ELF-1 (cell line): ENCODE measurements around the gene THSD4.

Source experiments
- DNase-seq: peaks from one replicate; pipeline ENCODE4 v3.0.0-alpha.2; 2016; ENCODE audit warnings: low read depth, low spot score

Gene THSD4

DNA sequence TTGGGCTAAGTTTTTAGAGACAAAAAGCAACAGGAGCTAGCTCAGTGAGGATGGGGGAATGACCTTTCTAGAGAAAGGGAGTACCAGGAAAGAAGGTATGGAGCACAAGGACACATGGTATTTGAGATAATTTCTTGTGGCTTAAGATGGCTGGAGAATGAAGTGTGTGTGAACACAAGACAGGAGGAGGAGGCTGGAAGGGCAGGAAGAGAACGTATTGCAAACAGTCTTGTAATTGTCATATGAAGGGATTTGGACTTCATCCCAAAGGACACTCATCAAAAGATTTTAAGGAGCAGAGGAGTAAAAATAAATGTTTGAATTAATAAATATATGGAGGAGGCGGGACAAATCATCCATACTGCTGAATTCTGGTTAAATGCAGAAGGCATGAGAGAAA is 426.5 kb downstream of the THSD4 start:
- no peak for DNase-seq

DNA sequence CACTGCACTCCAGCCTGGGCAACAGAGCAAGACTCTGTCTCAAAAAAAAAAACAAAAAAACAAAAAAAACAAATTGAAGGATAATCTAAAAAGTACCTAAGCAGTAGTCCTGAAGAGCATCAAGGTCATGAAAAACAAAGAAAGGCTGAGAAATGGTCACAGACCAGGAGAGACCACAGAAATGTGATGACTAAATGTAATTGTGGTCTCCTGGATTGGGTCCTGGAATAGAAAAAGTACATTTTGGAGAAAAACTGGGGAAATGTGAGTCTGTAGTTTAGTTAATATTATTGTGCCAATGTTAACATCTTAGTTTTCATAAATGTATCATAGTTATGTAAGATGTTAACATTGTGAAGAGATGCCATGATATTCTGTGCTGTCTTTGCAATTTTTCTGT is 427.6 kb downstream of the THSD4 start:
- no peak for DNase-seq

DNA sequence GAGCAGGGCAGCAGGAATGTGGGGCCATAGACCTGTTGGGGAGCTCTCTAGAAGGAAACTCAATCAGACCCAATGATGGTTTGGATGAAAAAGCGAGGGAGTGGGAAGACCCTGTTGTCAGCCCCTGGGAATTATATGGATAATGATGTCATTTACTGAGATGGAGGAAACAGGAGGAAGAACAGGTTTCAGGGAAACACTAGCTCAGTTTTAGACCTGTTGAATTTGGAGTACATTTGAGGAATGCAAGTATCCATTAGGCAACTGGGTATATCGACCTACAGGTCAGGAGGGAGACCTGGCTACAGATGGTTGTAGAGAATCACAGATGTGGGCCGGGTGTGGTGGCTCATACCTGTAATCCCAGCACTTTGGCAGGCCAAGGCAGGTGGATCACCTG is 428.1 kb downstream of the THSD4 start:
- DNase-seq, result no peak

DNA sequence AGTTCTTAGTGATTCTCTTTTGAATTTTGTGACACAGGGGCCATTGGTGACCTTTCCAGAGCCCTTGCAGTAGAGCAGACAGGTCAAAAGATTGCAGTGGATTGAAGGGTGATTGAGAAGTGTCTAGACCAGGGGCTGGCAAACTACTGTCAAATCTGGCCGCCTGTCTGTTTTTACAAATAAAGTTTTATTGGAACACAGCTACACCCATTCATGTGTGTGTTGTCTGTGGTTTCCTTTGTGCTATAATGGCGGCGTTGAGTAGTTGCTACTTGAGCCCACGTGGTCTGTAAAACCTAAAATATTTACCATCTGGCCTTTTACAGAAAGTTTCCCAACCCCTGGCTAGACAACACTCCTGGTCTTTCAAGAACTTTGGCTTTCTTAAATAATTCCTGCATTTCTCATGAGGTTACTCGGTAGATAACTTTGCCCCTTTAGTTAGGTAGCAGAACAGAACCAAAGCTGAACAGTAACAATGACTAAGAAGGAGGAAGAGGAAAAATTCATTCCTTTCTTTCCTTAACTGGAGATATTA is 430.0 kb downstream of the THSD4 start:
- no peak for DNase-seq

DNA sequence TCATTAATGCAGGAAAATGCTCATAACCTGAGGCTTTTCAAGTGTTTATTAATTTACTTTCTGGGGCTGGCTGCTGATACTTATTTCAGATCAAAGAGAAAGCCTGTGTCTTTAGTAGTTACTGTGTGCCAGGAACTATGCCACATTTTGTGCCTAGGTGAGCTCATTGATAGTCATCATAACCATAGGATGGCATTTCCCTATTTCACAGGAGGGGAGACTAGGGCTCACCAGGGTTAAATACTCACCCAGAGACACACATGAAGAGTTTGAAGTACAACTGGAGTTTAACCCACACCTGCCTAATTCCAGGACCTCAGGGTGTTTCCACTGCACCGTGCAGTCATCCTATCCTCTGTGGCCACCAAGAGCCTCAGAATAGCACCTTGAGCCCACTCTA is 430.7 kb downstream of the THSD4 start:
- no peak for DNase-seq

DNA sequence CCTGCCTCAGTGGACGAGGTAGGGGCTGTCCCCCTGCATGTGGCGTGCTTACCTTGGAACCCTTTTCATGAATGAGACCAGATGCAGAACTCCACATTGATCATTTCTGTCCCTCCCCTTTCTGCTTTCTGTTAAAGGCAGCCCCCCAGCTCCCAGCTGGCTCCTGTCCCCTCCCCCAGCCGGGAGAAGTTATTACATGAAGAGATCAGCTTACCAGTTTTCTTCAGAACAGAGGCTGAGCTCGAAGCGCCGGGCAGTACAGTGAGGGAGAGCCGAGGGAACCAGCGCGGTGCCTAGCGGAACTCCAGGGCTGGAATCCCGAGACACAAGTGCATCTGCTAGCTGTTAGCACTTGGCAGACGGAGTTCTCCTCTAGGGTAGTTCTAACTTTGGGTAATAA is 431.7 kb downstream of the THSD4 start:
- peak; percentile 19 for DNase-seq

DNA sequence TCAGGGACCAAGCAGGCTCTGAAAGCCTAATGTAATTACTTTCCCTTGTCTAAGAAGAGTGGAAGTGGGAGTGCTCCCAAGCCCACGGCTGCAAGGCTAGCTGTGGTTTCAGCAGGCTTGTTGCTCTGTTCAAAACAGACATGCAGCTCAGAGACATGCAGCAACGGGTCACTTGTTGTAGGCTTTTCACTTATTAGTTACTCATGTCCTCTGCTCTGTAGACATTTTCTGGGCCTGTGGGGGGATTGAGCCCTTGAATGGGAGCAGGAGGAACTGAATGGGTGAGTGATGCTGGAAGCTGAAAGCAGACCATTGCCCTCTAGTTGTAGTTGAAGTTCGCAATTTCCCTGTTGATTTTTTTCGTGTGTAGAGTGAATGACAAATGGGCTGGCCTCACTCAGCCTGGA is 433.1 kb downstream of the THSD4 start:
- no peak for DNase-seq

DNA sequence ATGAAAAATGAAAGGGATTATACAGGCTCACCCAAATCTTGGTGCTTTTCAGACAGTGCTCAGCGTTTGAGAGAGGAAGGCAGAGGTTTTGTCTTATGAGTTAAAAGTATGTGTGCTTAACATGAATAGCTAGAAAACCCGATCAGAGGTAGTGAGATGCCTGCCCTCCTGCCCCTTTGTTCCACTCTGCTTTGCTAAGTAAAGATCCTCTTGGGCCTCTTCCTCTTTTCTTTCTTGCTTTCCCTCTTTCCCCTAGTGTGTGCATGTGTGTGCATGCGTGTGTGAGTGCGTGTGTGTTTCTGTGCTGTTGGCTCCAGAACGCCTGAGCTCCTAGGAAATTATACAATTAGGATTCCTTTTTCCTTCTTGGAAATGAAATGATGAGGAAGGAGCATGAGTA is 433.8 kb downstream of the THSD4 start:
- no peak for DNase-seq

DNA sequence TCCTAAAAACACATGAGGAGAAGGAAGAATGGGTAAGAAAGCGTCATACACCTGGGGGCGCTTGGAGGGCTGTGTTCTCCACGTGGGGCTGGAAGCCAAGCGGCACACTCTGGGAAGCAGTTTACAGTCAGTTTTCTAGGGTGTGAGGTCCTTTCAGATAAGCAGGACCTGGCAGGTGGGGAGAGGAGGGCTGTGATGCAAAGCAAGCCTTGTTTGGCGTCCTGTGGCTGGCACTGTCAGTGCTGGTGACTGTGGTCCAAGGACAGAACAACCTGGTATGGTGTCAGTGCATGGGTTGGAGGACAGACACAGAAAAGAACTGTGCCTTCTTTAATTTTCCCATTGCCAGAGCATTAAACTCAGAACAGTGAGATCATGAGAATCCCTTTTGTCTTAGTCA is 434.4 kb downstream of the THSD4 start:
- DNase-seq, result peak; percentile 5

DNA sequence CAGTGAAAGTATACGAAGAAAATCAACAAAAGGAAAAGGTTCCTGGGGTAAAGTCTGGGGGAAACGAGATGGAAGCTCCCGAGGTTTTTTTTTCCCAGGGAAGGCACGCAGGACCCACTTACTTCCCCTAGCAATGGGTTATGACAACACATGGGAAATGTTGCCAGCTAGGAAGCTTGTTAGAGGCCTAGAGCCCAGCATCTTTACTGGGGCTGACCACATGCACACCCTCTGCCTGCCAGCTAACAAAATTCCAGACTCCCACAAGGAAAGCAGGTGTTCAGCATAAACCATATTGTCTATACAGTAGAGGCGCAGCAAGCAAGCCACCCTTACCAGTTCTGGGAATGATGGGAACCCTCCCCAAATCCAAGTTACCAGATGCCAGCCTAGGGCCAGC is 436.3 kb downstream of the THSD4 start:
- DNase-seq, result no peak

DNA sequence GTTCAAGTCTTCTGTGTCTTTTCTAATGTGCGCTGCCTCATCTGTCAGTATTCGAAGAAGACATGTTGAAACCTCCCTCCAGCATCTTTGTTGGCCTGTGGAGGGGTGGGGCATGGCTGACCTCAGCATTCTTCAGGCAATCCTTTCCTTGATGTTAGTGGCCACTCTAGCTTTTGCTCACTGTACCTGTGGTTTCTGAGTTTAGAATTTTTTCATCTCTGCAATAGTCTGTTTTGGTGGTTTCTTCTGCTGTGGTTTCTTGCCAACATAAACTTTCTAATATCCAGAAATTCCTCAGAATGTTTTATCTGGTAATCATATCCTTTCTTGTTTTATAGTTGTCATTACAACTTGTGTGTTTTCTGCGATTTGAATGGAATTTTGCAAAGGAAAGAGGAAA is 443.8 kb downstream of the THSD4 start:
- no peak for DNase-seq

DNA sequence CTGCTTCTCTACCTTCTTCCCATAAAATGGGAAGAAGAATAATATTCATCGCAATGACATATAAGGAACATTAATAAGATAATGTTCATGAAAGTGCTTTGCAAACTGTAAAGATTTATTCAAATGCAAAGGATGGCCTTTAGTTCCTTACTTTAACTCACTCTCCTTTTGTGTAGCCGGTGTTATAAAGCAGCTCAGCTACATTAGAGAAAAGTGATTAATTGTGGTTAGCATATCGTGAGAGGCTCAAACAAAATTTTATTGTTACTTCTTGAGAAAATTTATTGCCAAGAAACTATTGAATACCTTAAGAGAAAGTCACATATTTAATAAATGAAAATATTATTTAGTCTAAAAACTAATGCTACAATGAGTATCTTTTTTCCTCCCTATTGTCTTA is 444.3 kb downstream of the THSD4 start:
- no peak for DNase-seq

DNA sequence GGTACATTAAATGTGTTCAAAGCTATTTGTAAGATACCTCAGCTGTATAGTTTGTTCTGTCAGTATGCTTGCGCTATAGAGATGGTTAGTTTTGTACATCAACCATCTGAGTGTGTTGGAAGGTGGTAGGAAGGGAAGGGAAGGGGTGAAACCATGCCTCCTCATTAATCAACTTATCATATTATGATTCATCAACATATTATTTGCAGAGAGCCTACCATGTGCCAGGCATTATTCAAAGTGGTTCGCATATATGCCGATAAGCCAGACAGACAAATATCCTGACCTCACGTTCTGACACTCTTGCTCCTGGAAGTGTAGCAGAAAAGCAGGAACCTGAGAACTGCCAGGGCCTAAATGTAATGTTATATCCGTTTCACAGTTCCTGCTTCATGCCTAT is 447.0 kb downstream of the THSD4 start:
- DNase-seq, result no peak

DNA sequence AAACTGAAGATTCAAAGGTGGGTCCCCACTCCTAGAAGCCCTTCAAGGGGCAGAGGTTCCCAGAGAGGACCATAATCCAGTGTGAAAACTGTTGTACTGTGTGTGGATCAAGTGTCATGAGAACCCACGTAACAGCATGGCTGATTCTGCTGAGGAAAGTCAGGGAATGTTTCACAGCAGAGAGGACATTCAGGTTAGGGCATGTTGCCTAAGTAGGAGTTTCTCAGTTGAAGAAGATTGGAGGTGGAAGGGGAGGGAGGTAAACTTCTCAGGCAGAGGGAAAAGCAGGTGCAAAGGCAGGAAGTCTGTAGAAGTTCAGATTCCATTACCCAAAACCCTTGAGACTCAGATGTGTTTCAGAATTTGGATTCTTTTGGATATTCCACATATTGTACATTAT is 448.9 kb downstream of the THSD4 start:
- no peak for DNase-seq

DNA sequence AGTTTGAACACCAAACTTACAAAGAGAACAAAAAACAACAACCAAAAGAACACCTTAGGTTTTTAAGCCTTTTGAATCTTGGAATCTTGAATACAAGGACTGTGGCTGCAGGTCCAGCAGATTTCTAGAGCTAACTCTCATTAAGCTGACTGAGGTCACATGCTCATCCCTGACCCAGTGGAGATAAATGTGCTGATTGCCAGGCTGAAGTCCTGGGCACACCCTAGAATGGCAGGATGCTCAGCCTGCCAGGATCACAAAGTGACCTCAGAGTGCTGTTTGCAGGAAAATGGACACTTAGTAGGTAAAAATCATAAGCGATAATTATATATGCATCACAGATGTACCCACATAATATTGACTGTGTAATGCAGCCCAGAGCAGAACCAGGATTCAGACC is 449.7 kb downstream of the THSD4 start:
- DNase-seq, result no peak

DNA sequence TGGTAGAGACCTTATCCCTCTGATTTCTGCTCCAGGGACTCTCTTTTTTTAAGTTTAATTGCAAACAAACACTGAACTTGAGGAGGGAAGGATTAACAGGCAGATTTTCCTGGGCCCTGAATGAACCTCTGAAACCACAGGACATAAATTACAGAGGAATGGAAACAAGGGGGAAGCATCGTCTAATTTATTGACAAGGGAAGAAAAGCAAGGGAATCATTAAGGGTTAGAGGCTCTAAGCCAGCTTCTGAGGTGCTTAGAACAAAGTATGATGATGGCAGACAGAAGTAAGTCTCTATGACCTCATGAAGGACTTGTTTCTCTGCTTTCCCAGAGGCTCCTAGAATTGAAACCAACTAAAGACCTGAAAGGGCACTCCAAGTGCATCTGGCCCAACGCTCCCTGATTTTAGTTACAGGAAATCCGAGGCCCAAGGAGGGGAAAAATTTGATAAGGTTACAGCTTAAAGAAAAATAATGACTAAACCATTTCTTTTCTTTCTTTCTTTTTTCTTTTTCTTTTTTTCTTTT is 450.4 kb downstream of the THSD4 start:
- no peak for DNase-seq

DNA sequence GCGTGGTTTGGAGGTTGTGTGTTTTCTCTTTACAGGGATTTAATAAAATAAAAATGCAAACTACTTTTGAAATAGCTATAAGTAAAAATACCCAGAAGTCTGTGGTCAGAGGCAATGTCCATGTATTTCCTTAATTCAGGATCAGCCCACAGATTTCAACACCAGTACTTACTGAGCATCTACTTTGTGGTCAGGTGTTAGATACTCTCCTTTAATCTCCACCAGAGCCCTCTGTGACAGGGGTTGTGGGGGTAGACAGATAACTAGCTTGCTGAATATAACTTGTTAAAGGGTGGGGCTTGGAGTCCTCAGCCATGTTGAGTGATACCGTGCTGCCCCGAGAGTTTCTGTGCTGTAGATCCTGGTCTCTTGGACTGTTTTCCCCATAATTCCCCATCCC is 451.0 kb downstream of the THSD4 start:
- DNase-seq, result no peak

DNA sequence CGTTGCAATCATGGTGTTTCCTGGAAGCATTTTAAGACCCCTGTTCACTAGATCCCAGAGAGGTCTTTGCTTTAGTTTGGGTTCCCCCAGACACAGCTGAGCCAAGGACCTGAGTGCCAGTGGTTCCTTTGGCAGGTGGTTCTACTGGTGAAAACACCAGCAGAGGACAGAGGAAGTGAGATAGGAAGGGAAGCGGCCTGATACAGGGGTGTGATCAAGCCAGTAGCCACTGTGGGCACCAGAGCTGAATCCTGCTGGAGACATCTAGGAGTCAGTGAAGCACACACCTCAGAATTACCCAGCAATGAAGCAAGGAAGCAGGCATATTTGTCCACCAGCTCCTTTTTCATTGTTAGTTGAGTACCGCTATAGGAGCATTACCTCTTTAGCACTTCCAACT is 451.9 kb downstream of the THSD4 start:
- DNase-seq, result no peak

DNA sequence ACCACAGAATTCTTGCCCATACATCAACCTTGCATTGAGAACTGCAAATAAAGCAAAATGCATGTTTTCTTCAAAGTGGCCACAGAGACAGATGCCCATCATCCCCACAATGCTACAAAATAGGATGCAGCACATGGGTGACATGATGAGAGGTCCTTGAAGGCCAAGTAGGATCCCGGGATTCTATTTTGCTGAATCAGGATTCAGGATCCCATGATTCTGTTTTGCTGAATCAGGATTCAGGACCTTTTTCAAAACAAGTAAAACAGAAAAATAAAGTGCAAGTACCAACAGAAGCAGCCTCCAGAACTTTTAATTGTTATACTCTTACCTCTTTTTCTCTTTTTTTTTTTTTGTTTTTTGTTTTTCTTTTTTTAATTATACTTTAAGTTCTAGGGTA is 453.0 kb downstream of the THSD4 start:
- no peak for DNase-seq

DNA sequence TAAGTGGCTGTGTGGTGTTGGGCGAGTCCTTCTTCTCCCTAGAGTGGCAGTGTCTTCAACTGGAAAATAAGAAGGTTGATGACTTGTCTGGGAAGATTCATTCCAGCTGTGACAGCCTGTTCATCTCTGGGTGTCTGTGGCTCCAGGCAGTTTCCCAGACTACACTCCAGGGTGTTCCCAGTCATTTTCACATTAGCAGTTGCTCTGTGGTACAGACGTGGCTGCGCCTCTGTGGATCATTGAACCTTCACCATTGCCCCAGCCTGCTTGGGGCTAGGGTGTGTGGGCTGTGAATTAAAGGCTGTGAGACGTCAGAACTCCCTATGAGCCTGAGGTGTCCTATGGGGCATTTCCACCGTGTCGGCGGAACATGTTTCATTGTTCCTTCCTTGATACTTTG is 455.5 kb downstream of the THSD4 start:
- peak; percentile 33 for DNase-seq

DNA sequence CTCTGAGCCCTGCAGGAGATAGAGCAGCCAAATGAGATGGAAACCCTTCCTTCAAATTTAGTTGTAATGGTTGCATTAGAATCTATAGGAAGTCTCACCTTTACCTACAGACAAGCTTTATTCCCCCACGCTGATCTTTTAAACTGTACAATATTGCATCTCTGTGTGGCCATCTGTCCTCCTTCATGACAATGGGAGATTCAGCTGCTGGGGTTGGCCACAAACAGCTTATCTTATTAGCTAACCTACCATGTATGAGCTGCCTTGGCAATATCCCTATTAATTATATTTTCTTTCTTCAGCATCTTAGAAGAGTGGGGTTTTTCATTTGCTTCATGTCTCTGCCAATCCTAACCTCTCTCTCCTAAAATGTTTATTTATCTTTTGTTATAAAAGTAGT is 456.4 kb downstream of the THSD4 start:
- no peak for DNase-seq

DNA sequence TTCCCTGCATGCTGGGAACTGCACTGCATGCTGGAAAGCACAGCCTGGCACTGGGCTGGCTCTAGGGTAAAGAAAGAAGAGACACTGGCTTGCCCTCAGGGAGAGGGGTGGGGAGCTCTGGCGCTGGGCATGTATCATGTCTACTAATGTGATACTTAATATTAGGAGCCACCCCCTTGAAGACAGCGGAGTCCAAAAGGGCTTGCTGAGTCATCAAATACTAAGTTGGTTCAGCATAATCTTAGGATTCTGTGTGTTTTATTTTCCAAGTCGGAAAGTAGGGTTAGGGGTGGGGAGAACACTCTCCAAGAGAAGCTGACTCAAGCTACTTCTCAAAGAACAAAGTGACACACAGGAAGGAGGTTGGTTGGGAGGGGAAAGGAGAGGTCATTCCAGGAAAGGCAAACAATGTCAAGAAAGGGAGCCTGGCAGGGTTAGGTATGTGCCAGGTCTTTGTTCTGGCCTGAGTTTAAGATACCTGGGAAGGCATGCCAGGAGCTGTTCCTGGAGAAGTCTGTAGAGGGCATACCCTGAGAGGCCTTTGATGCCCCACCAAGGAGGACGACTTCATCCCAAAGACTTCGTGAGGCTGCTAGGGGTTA is 457.3 kb downstream of the THSD4 start:
- DNase-seq, result peak; percentile 53

DNA sequence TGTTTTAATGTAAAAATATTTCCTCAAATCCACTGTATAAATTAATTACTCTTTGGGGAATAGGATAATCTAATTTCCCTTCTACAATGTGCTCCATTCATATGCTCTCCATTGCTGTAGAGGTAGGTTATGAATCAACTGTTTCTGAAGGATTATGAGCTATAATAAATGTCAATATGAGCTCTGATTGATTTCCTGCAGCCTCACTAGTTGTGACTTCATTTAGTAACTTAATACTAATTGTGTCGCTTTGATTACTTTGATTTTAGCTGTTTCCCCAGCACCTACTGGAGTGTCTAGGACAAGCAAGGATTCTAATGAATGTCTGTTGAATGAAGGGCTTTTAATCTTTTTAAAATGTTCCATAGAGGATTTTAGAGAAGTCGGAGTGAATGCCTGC is 458.3 kb downstream of the THSD4 start:
- no peak for DNase-seq

DNA sequence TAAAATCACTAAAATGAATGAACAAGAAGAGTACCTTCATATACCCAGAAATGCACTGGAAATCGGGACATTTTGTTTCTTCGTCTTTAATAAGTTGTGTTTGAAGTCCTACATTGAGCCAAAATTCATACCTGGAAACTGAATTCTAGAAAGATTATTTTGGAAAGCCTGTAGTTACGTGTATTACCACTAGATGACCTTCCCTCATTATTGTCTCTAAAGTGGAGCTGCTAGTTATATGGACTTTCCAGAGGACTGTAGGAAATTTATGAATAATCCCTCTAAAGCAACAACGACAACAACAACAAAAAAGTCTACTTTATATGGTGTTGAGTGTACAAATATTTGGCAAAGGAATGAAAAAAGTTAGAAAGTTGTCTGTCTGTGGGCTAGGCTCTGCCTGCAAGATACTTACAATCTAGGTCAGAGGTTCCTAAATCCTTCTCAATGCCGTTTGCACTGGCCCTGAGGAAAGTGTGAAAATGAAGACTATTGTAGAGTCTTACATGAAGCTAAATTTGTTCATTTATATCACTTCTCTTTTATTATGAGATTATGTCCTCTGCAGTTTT is 460.3 kb downstream of the THSD4 start:
- DNase-seq, result no peak
